CD4-positive, alpha-beta T cell treated with Interleukin-4 for 4 hours (primary cell): ENCODE data around the gene MAN2A2.

Source experiments
- DNase-seq: peaks from one replicate; pipeline ENCODE4 v3.0.0-alpha.2; 2020

MAN2A2 gene

DNA sequence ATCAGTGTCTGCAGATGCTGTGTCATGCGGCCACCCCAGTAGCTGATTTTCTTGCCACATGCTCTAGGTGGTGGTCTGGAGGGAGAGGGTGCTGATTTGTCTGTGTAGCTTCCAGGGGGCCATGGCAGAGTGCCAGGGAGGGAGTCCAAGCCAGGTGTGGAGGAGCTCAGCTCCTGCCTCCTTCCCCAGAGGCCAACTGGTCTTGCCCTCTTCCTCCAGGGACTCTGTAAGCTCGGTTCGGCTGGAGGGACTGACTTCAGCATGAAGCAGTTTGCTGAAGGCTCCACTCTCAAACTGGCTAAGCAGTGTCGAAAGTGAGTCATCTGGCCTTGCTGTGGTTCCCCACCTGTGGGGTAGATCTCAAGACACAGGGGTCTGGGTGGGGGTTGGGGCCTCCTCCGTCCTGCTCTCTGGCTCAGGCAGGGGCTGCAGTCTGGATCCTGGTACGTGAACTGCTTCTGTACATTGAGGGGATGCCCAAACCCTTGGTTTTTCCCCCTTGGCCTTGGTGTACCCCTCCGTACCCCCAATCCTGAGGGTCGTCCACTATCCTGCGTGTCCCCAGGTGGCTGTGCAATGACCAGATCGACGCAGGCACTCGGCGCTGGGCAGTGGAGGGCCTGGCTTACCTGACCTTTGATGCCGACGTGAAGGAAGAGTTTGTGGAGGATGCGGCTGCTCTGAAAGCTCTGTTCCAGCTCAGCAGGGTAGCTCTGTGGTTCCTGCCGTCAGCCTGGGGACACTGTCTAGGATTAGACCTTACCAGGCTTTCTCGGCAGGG lies 44.7 kb downstream of the MAN2A2 start:
- no peak for DNase-seq

DNA sequence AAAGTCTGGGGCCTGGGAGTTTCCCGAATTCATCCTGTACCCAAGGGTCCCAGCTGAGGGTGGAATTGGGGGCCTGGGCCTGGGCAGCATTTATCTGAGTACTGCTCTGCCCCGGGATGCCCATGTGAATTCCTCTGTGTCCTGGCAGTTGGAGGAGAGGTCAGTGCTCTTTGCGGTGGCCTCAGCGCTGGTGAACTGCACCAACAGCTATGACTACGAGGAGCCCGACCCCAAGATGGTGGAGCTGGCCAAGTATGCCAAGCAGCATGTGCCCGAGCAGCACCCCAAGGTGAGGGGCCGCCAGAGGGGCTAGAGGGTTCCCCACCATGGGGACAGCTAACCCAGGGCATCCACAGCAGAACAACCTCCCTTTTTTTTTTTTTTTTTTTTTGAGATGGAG lies 45.4 kb downstream of the MAN2A2 start:
- no peak for DNase-seq

- DNase-seq: no peak
Measured at GRCh38 chr15:90949979-90950675, 47.0 kb downstream of the MAN2A2 start.

DNA sequence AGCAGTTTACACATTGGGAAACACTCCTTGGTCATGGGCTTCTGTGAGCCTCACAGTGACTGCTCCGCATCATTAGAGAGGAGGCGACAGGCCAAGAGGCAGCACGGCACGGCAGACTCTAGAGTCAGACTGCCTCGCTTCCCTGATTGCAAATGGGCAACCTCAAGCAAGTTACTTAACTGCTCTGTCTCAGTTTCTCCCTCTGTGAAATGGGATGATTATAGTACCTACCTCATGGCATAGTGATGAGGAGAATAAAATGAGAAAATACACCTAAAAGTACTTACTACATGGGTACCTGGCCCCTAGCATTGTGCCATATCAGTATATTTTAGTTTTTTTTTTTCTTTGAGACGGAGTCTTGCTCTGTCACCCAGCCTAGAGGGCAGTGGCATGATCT lies 47.6 kb downstream of the MAN2A2 start:
- DNase-seq: no peak

- DNase-seq: no peak
Measured at GRCh38 chr15:90952901-90953677, 50.0 kb downstream of the MAN2A2 start.

DNA sequence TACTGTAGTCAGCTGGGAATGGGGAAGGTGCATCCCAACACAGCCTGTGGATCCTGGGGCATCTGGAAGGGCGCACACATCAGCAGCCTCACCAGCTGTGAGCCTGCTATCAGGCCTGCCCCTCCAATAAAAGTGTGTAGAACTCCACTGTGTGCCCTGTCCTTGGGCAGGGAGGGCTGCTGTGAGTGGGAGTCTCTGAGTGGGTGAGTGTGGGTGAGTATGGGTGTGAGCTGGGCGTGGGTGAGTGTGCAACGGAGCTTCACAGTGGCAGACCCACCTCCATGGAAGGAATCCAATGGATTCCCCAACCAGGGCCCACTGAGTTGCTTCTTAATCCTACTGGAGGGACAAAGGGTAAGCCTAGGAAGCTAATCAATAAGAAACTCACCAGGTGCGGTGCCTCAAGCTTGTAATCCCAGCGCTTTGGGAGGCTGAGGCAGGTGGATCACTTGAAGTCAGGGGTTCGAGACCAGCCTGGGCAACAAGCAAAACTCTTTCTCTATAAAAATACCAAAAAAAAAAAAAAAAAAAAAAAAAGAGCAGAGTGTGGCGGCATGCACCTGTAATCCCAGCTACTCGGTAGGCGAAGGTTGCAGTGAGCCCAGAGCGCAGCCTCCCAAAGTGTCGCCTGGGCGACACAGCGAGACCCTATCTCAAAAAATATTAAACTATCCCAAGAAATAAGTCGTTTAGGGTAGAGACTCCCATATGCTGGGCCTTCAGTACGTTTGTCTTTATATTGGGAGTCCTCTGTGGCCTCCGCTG lies 51.0 kb downstream of the MAN2A2 start:
- DNase-seq: no peak

DNA sequence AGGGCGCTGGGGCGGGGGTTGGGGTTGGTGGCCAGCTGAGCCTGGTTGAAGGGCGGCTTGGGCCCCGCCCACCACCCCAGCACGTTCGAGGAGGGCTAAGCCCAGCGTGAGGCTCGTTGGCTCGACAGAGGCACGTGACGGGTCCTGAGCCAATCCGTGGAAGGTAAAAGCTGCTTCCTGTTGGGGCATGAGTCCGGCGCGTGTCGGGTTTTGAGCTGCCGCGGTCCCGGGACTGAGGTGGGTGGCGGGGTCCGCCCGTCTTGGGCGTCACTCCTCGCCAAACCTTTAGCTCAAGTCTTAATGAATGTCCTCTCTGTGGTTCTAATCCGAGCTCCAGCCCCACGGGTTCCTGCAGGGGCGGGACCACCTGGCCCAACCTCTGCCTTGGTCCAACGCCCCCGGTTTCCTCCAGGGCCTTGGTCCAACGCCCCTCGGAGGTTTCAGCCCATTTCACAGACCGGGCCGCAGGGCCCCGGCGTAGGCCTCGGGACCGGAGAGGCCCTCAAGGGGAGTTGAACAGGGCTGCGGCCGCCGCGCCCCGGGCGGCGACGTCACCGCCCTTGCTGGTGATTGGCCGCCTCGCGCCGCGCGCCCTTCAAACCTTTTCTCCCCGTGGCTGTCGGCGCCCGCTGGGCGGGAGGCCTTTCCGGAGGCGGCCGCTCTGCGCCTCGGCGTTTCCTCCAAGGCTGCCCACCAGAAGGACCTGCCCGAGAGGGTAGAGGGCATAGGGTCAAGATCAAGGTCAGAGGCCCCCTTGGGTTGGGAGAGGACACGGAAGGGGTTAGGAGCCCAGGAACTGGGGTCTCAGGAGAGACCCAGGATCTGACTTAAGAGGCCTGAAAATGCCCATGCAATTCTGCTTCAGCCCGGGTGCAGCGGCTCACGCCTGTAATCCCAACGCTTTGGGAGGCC lies 51.9 kb downstream of the MAN2A2 start, which contains the start of gene RCCD1:
TSS of gene RCCD1 (plus strand) at position 173 of the 912 bp plus-strand sequence. CDS start 1,851 bp downstream, outside the sequence.
- peak; percentile 86 for DNase-seq

DNA sequence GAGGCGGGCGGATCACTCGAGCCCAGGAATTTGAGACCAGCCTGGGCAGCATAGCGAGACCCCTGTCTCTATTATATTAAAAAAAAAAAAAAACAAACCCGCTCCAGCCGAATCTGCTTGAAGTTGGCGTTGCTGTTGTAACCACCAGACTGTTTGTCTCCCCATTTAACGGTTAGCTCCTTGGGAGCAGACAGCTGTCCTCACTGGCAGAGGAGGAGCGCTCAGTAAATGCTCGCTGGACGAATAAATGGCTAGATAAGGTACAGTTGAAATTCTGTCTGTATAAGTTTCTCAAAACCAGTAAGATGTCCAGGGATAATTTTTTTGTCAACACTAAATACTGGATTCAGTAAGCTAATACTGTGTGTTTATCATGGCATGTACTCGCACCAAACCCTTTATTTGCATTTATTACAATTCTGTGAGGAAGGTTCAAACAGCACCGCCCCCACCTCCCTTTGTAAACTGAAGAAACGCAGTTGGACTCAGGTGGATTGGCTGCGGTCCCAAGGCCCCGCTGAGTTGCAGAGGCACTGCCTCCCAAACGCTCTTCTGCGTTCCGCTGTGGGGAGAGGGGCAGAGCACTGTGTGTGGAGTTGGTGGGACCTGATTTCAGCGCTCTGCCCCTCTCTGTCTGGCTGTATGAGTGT lies 52.6 kb downstream of the MAN2A2 start:
- no peak for DNase-seq

- DNase-seq: peak; percentile 42
Measured at GRCh38 chr15:90956274-90957030, 53.4 kb downstream of the MAN2A2 start.

GRCh38 chr15:90957031-90957790 lies 54.1 kb downstream of the MAN2A2 start:
- DNase-seq: no peak

GRCh38 chr15:90957791-90958190 lies 54.7 kb downstream of the MAN2A2 start:
- no peak for DNase-seq

GRCh38 chr15:90959028-90959595 lies 56.0 kb downstream of the MAN2A2 start:
- no peak for DNase-seq

DNA sequence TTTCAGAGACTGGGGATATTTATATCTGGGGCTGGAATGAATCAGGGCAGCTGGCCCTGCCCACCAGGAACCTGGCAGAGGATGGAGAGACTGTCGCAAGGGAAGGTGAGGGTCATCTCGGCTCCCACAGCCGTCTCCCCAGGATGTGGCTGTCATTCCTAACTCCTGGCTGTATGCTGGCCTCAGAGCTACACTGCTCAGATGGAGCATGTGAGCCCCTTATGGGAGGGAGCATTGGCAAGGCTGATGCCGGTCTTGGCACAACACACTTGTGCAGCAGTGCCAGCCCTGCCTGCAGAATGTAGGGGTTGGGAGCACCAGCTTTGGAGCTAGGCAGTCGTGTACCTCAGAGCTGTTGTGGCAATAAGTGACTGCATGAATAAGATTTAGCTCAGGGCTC lies 56.8 kb downstream of the MAN2A2 start:
- no peak for DNase-seq

GRCh38 chr15:90960298-90961091 lies 57.4 kb downstream of the MAN2A2 start:
- no peak for DNase-seq

DNA sequence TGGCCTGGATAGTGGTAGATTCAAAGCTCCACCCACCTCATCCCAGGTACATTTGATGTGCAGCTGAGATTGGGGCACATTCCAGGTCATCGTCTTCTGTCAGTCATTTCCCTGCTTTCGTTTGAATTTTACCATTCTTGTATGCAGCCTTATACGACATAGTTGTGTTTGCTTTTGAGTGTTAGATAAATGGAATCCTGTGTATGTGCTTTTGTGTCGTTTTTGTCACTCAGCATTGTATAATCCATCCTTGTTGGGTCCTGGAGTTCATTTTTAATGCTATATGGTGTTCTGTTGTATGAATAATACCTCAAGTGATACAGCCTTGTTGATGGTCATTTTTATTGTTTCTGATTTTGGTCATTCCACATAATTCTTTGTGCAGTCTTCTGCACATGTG lies 58.9 kb downstream of the MAN2A2 start:
- DNase-seq: no peak

GRCh38 chr15:90966262-90966661 lies 63.2 kb downstream of the MAN2A2 start:
- DNase-seq: no peak

DNA sequence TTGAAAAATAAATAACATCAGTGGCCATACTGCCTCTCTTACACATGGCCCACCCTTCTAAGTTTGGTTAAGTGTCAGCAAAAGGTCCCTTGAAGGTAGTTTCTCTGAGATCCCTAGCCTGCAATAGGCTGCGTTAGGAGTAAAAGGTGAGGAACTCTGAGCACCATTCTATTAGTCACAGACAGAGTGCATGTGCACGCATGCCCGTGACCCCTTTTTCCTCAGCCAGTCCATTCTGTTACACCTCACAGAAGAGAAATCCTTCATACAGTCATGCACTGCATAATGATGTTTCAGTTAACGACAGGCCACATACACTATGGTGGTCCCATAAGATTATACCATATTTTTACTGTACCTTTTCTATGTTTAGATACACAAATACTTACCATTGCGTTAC lies 64.1 kb downstream of the MAN2A2 start:
- DNase-seq: no peak

GRCh38 chr15:90968434-90968833 lies 65.3 kb downstream of the MAN2A2 start:
- no peak for DNase-seq
